HepG2 (cell line): Measurements from ENCODE around the gene EIF4G3. TPM values are rescaled to one million over a fixed set of nuclear protein-coding genes. Genes with fewer than 3 reads are reported as not detected.
A peak's percentile ranks its signal among the peaks of the same experiment; 100 is the strongest.

ENCODE experiments used
- ELF3 ChIP-seq: IDR thresholded peaks from 2 replicates; pipeline ENCODE4 v1.6.1; 2016; ENCODE audit warnings: missing genetic modification reagents, missing compliant biosample characterization
- FOXM1 ChIP-seq: sonication (generic); formaldehyde crosslinking; IDR thresholded peaks from 2 replicates; pipeline ENCODE4 v1.5.0; 2020; ENCODE audit warnings: missing genetic modification reagents
- LCORL ChIP-seq, 2 experiments: fragments of 450-650 bp in 1 of 2; sonication (generic) in 1 of 2; formaldehyde crosslinking in 1 of 2; IDR thresholded peaks; 2 replicates each; pipeline versions ENCODE4 v1.5.0 to v1.6.1; 2017 to 2020; ENCODE audit warnings: antibody characterized with exemption in 1 of 2, missing genetic modification reagents in 1 of 2
- NFE2 ChIP-seq: sonication (generic); formaldehyde crosslinking; IDR thresholded peaks from 2 replicates; pipeline ENCODE4 v1.4.0; 2020; ENCODE audit warnings: missing genetic modification reagents
- NFRKB ChIP-seq: fragments of 450-650 bp; IDR thresholded peaks from 2 replicates; pipeline ENCODE4 v1.6.1; 2017
- REPIN1 ChIP-seq: sonication (generic); formaldehyde crosslinking; IDR thresholded peaks from 2 replicates; pipeline ENCODE4 v1.8.0; 2022; ENCODE audit warnings: missing genetic modification reagents, low read depth, mild to moderate bottlenecking, borderline replicate concordance
- ZNF317 ChIP-seq: sonication (generic); formaldehyde crosslinking; IDR thresholded peaks from 2 replicates; pipeline ENCODE4 v1.5.0; 2020; ENCODE audit warnings: mild to moderate bottlenecking, missing genetic modification reagents
- ZNF329 ChIP-seq: sonication (generic); formaldehyde crosslinking; IDR thresholded peaks from 2 replicates; pipeline ENCODE4 v1.9.0; 2021; ENCODE audit warnings: low read depth, mild to moderate bottlenecking, missing genetic modification reagents
- ZNF709 ChIP-seq: sonication (generic); formaldehyde crosslinking; IDR thresholded peaks from 2 replicates; pipeline ENCODE4 v1.5.0; 2020; ENCODE audit warnings: mild to moderate bottlenecking, missing genetic modification reagents
- polyA plus RNA-seq, 8 experiments: library from polyadenylated mRNA; depleted of rRNA in 3 of 8; stranded (reverse) in 7 of 8; unstranded in 1 of 8; fragments of >200 nt; fragmentation: Illumina TruSeq in 4 of 8; extraction: Trizol in 4 of 8; gene quantifications; 2 replicates each; pipeline versions ENCODE4 v1.2.1 to v1.2.3, GENCODE V29; 2011 to 2016; ENCODE audit warnings: low read depth in 4 of 8, missing spikeins in 1 of 8, mixed read lengths in 1 of 8; ENCODE audit not compliant: insufficient read depth in 1 of 8
- total RNA-seq, 5 experiments: library from RNA; depleted of rRNA; stranded (reverse); fragments of >200 nt; fragmentation: Illumina TruSeq; extraction: Trizol; gene quantifications; 2 replicates each; pipeline ENCODE4 v1.2.3, GENCODE V29; 2016; ENCODE audit warnings: low read depth in 1 of 5
- TF ChIP-seq, protein P1 (sequence below): sonication (generic); formaldehyde crosslinking; IDR thresholded peaks from 2 replicates; pipeline ENCODE4 v1.4.0; 2020; ENCODE audit warnings: missing genetic modification reagents
- TF ChIP-seq, protein P2 (sequence below): sonication (generic); formaldehyde crosslinking; IDR thresholded peaks from 2 replicates; pipeline ENCODE4 v1.4.0; 2020; ENCODE audit warnings: missing genetic modification reagents, borderline replicate concordance
- TF ChIP-seq, protein P3 (sequence below): sonication (generic); formaldehyde crosslinking; IDR thresholded peaks from 2 replicates; pipeline ENCODE4 v1.8.0; 2022; ENCODE audit warnings: mild to moderate bottlenecking, missing genetic modification reagents, moderate library complexity
- TF ChIP-seq, protein P4 (sequence below), 2 experiments: sonication (generic) in 1 of 2; formaldehyde crosslinking in 1 of 2; IDR thresholded peaks; 2 replicates each; pipeline versions ENCODE4 v1.4.0 to v1.6.1; 2016 to 2020; ENCODE audit warnings: borderline replicate concordance in 1 of 2, low read depth in 1 of 2, mild to moderate bottlenecking in 1 of 2, missing genetic modification reagents in 1 of 2
- TF ChIP-seq, protein P5 (sequence below): IDR thresholded peaks from 2 replicates; pipeline ENCODE4 v1.6.1; 2018; ENCODE audit warnings: missing genetic modification reagents

EIF4G3 gene
- total and polyA plus RNA-seq, 2 of the 13 experiments (the other 11 are each of a cell fraction or from before 2014, with no cell fraction given): 22.2 to 27.6 TPM

DNA sequence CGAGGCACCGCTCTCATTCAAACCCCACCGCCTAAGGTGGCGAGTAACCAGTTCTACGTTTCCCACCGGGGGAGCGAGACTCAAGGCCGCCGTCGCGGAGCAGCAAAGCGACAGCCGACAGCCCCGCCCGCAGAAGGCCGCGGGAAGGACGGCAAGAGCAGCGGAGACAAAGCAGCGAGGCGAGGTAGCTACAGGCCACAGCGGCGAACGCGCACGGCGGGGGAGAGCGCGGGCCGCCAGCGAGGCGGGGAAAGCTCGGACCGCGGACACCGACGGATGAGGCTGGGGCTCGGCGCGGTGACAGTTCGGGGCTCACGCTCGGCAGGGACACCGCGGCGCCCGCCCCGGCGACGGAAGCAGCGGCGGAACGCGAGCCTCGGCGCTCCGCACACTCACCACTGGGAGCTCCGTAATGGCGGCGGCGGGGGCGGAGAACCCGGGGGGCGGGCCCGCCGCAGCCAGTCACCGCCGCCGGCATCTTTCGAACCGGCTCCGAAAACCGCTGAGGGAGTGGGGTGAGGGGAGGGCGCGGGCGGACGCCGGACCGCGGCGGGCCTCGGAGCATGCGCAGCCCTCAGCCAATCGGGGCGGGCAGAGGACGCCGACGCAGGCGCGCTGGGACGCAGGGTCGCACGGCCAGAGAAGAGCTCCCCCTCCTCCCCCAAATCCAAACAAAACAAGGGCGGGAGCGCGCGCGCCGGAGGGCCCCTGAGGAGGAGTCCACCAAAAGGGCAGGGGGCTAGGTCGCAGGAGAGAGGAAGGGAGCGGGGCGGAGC lies 390.3 kb downstream of the EIF4G3 start (continued):
- no peak for TF ChIP-seq LCORL (IDR thresholded peaks at IDR 0.05)
- TF ChIP-seq LCORL (CRISPR knock-in tag; IDR thresholded peaks at IDR 0.05): peak; percentile 21; the same call in 1 of the 2 replicates
- no peak for TF ChIP-seq ZNF317 (CRISPR knock-in tag)
- TF ChIP-seq, protein P1, sequence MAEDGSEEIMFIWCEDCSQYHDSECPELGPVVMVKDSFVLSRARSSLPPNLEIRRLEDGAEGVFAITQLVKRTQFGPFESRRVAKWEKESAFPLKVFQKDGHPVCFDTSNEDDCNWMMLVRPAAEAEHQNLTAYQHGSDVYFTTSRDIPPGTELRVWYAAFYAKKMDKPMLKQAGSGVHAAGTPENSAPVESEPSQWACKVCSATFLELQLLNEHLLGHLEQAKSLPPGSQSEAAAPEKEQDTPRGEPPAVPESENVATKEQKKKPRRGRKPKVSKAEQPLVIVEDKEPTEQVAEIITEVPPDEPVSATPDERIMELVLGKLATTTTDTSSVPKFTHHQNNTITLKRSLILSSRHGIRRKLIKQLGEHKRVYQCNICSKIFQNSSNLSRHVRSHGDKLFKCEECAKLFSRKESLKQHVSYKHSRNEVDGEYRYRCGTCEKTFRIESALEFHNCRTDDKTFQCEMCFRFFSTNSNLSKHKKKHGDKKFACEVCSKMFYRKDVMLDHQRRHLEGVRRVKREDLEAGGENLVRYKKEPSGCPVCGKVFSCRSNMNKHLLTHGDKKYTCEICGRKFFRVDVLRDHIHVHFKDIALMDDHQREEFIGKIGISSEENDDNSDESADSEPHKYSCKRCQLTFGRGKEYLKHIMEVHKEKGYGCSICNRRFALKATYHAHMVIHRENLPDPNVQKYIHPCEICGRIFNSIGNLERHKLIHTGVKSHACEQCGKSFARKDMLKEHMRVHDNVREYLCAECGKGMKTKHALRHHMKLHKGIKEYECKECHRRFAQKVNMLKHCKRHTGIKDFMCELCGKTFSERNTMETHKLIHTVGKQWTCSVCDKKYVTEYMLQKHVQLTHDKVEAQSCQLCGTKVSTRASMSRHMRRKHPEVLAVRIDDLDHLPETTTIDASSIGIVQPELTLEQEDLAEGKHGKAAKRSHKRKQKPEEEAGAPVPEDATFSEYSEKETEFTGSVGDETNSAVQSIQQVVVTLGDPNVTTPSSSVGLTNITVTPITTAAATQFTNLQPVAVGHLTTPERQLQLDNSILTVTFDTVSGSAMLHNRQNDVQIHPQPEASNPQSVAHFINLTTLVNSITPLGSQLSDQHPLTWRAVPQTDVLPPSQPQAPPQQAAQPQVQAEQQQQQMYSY (CRISPR knock-in tag): 0 out of 2 replicates have a peak, but pooled peaks have one; percentile 30
- TF ChIP-seq REPIN1 (CRISPR knock-in tag): peak; percentile 53; the same call in 1 of the 2 replicates
- TF ChIP-seq, protein P2, sequence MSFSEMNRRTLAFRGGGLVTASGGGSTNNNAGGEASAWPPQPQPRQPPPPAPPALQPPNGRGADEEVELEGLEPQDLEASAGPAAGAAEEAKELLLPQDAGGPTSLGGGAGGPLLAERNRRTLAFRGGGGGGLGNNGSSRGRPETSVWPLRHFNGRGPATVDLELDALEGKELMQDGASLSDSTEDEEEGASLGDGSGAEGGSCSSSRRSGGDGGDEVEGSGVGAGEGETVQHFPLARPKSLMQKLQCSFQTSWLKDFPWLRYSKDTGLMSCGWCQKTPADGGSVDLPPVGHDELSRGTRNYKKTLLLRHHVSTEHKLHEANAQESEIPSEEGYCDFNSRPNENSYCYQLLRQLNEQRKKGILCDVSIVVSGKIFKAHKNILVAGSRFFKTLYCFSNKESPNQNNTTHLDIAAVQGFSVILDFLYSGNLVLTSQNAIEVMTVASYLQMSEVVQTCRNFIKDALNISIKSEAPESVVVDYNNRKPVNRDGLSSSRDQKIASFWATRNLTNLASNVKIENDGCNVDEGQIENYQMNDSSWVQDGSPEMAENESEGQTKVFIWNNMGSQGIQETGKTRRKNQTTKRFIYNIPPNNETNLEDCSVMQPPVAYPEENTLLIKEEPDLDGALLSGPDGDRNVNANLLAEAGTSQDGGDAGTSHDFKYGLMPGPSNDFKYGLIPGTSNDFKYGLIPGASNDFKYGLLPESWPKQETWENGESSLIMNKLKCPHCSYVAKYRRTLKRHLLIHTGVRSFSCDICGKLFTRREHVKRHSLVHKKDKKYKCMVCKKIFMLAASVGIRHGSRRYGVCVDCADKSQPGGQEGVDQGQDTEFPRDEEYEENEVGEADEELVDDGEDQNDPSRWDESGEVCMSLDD (CRISPR knock-in tag): 0 out of 2 replicates have a peak, but pooled peaks have one; percentile 57
- peak; percentile 9; the same call in 1 of the 2 replicates for TF ChIP-seq ELF3 (CRISPR knock-in tag)
- TF ChIP-seq, protein P3, sequence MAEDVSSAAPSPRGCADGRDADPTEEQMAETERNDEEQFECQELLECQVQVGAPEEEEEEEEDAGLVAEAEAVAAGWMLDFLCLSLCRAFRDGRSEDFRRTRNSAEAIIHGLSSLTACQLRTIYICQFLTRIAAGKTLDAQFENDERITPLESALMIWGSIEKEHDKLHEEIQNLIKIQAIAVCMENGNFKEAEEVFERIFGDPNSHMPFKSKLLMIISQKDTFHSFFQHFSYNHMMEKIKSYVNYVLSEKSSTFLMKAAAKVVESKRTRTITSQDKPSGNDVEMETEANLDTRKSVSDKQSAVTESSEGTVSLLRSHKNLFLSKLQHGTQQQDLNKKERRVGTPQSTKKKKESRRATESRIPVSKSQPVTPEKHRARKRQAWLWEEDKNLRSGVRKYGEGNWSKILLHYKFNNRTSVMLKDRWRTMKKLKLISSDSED (CRISPR knock-in tag): no peak
- TF ChIP-seq, protein P4, sequence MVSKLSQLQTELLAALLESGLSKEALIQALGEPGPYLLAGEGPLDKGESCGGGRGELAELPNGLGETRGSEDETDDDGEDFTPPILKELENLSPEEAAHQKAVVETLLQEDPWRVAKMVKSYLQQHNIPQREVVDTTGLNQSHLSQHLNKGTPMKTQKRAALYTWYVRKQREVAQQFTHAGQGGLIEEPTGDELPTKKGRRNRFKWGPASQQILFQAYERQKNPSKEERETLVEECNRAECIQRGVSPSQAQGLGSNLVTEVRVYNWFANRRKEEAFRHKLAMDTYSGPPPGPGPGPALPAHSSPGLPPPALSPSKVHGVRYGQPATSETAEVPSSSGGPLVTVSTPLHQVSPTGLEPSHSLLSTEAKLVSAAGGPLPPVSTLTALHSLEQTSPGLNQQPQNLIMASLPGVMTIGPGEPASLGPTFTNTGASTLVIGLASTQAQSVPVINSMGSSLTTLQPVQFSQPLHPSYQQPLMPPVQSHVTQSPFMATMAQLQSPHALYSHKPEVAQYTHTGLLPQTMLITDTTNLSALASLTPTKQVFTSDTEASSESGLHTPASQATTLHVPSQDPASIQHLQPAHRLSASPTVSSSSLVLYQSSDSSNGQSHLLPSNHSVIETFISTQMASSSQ (IDR thresholded peaks at IDR 0.05; ENCODE audit: low read depth): no peak
- TF ChIP-seq, protein P4 (CRISPR knock-in tag; IDR thresholded peaks at IDR 0.05; ENCODE audit: borderline replicate concordance): peak; percentile 50; the same call in 1 of the 2 replicates
- no peak for TF ChIP-seq NFE2 (CRISPR knock-in tag)
- TF ChIP-seq ZNF709: peak; percentile 72
- peak; percentile 78; the same call in 1 of the 2 replicates for TF ChIP-seq ZNF329 (CRISPR knock-in tag)
- peak; percentile 100 for TF ChIP-seq FOXM1 (CRISPR knock-in tag)
- TF ChIP-seq, protein P5, sequence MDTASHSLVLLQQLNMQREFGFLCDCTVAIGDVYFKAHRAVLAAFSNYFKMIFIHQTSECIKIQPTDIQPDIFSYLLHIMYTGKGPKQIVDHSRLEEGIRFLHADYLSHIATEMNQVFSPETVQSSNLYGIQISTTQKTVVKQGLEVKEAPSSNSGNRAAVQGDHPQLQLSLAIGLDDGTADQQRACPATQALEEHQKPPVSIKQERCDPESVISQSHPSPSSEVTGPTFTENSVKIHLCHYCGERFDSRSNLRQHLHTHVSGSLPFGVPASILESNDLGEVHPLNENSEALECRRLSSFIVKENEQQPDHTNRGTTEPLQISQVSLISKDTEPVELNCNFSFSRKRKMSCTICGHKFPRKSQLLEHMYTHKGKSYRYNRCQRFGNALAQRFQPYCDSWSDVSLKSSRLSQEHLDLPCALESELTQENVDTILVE (CRISPR knock-in tag): no peak; the same call in 1 of the 2 replicates
- no peak for TF ChIP-seq NFRKB
